H1 (cell line): ENCODE results near the gene ZNF83. TPM values are rescaled to one million over a fixed set of nuclear protein-coding genes. Genes with fewer than 3 reads are reported as not detected.

ENCODE experiments used
- CTCF ChIA-PET: fragments of 300-600 bp; sonication (Branson Sonifier 250); formaldehyde crosslinking; loops from one replicate; lab custom pipeline; 2021; ENCODE audit not compliant: partially characterized antibody; lab: Charles Lee
- POLR2A ChIA-PET: fragments of 300-600 bp; sonication (Branson Sonifier 250); formaldehyde crosslinking; loops from one replicate; lab custom pipeline; 2021; ENCODE audit warnings: inconsistent platforms; ENCODE audit not compliant: partially characterized antibody; lab: Charles Lee
- DNase-seq, 2 experiments: peaks; one replicate each; pipeline versions ENCODE4 v3.0.0 to v3.0.0-alpha.2; 2010 to 2022; ENCODE audit warnings: low spot score in 2 of 2, low read depth in 1 of 2, mixed read lengths in 1 of 2
- FAIRE-seq: peaks from 2 replicates; lab custom pipeline; 2011; peaks lifted over from hg19 to GRCh38; lab: Jason Lieb, UNC
- H2AFZ ChIP-seq: 2 replicates; pipeline ENCODE4 v1.8.1; 2012; ENCODE audit warnings: low read length, inconsistent platforms
- H2AK5ac ChIP-seq: 2 replicates; pipeline ENCODE4 v1.6.1; 2013; ENCODE audit warnings: low read depth, low read length
- H2BK120ac ChIP-seq: replicated peaks from 2 replicates; pipeline ENCODE3; 2013; ENCODE audit warnings: low read depth, low read length, inconsistent platforms
- H2BK12ac ChIP-seq: 2 replicates; pipeline ENCODE4 v1.6.1; 2013; ENCODE audit warnings: low read depth, low read length
- H2BK15ac ChIP-seq: 2 replicates; pipeline ENCODE4 v1.6.1; 2013; ENCODE audit warnings: low read length
- H2BK20ac ChIP-seq: 2 replicates; pipeline ENCODE4 v1.6.1; 2013; ENCODE audit warnings: low read length
- H2BK5ac ChIP-seq: 2 replicates; pipeline ENCODE4 v1.6.1; 2013; ENCODE audit warnings: low read depth, low read length
- H3K14ac ChIP-seq: 2 replicates; pipeline ENCODE4 v1.6.1; 2013; ENCODE audit warnings: inconsistent platforms; ENCODE audit not compliant: insufficient read length
- H3K18ac ChIP-seq: 2 replicates; pipeline ENCODE4 v1.6.1; 2013; ENCODE audit warnings: low read length; ENCODE audit errors: extremely low read depth
- H3K23ac ChIP-seq: 2 replicates; pipeline ENCODE4 v1.6.1; 2013; ENCODE audit warnings: inconsistent platforms; ENCODE audit not compliant: insufficient read length
- H3K23me2 ChIP-seq: 2 replicates; pipeline ENCODE4 v1.6.1; 2013; ENCODE audit warnings: low read depth, low read length
- H3K27ac ChIP-seq: 2 replicates; pipeline ENCODE4 v1.6.1; 2011; ENCODE audit warnings: low read depth, low read length, inconsistent platforms
- H3K27me3 ChIP-seq, 4 experiments: replicated peaks in 1 of 4; 1 replicate in 1 of 4; 2 replicates in 3 of 4; pipeline versions ENCODE4 v1.6.1 to v1.8.1; 2011 to 2013; ENCODE audit warnings: low read length in 3 of 4, mild to moderate bottlenecking in 3 of 4, inconsistent platforms in 2 of 4, mixed read lengths in 2 of 4, moderate library complexity in 1 of 4; ENCODE audit not compliant: control insufficient read depth in 3 of 4, insufficient read depth in 3 of 4; ENCODE audit errors: extremely low read depth in 1 of 4
- H3K36me3 ChIP-seq, 4 experiments: 2 replicates each; pipeline versions ENCODE4 v1.6.1 to v1.8.1; 2011 to 2013; ENCODE audit warnings: mild to moderate bottlenecking in 4 of 4, low read length in 3 of 4, moderate library complexity in 2 of 4, control low read depth in 1 of 4, inconsistent platforms in 1 of 4; ENCODE audit not compliant: insufficient read depth in 4 of 4, control insufficient read depth in 2 of 4
- H3K4ac ChIP-seq: replicated peaks from 2 replicates; pipeline ENCODE3; 2013; ENCODE audit warnings: low read length, low read depth, mixed read lengths, inconsistent platforms; ENCODE audit not compliant: insufficient read length
- H3K4me1 ChIP-seq, 4 experiments: replicated peaks in 1 of 4; 1 replicate in 1 of 4; 2 replicates in 3 of 4; pipeline versions ENCODE4 v1.6.1 to v1.8.1; 2011 to 2013; ENCODE audit warnings: low read length in 3 of 4, inconsistent platforms in 2 of 4, mixed read lengths in 1 of 4; ENCODE audit not compliant: insufficient read depth in 4 of 4, control insufficient read depth in 3 of 4
- H3K4me2 ChIP-seq, 2 experiments: 2 replicates each; pipeline versions ENCODE4 v1.6.1 to v1.8.1; 2011 to 2013; ENCODE audit warnings: low read depth in 2 of 2, low read length in 2 of 2, control low read depth in 1 of 2, inconsistent platforms in 1 of 2, mild to moderate bottlenecking in 1 of 2; ENCODE audit not compliant: insufficient read depth in 1 of 2
- H3K4me3 ChIP-seq, 4 experiments: fragments of 200-600, 300-600 bp in 1 of 4; sonication (generic), shearing (Covaris generic), sonication (Bioruptor Twin) in 1 of 4; 2 replicates each; pipeline versions ENCODE4 v1.5.1 to v1.8.1; 2011 to 2016; ENCODE audit warnings: low read length in 4 of 4, low read depth in 3 of 4, control low read depth in 2 of 4, inconsistent platforms in 2 of 4, mild to moderate bottlenecking in 2 of 4, mixed read lengths in 1 of 4, moderate library complexity in 1 of 4; ENCODE audit not compliant: insufficient read depth in 2 of 4; ENCODE audit errors: extremely low read depth in 1 of 4
- H3K56ac ChIP-seq: replicated peaks from 2 replicates; pipeline ENCODE3; 2013; ENCODE audit warnings: low read depth, mild to moderate bottlenecking, mixed read lengths, low read length, inconsistent platforms; ENCODE audit not compliant: insufficient read length
- H3K79me1 ChIP-seq: 2 replicates; pipeline ENCODE4 v1.6.1; 2013; ENCODE audit warnings: low read depth, low read length, control low read depth
- H3K79me2 ChIP-seq, 2 experiments: 2 replicates each; pipeline versions ENCODE4 v1.6.1 to v1.8.1; 2012 to 2013; ENCODE audit warnings: low read length in 2 of 2, mild to moderate bottlenecking in 2 of 2, inconsistent platforms in 1 of 2; ENCODE audit not compliant: insufficient read depth in 2 of 2, control insufficient read depth in 1 of 2
- H3K9ac ChIP-seq, 4 experiments: replicated peaks in 1 of 4; 1 replicate in 1 of 4; 2 replicates in 3 of 4; pipeline versions ENCODE4 v1.6.1 to v1.8.1; 2011 to 2013; ENCODE audit warnings: low read depth in 3 of 4, low read length in 3 of 4, control low read depth in 2 of 4, mild to moderate bottlenecking in 2 of 4, moderate library complexity in 2 of 4, inconsistent platforms in 1 of 4; ENCODE audit errors: extremely low read depth in 1 of 4
- H3K9me3 ChIP-seq, 2 experiments: 2 replicates each; pipeline versions ENCODE4 v1.6.1 to v1.8.1; 2012 to 2013; ENCODE audit warnings: mild to moderate bottlenecking in 2 of 2, moderate library complexity in 2 of 2, control low read depth in 1 of 2, inconsistent platforms in 1 of 2, low read depth in 1 of 2, low read length in 1 of 2, mixed read lengths in 1 of 2; ENCODE audit not compliant: insufficient read depth in 2 of 2
- H4K20me1 ChIP-seq, 2 experiments: replicated peaks in 1 of 2; 2 replicates each; pipeline versions ENCODE3 to v1.8.1; 2011 to 2013; ENCODE audit warnings: inconsistent platforms in 2 of 2, low read length in 2 of 2, mild to moderate bottlenecking in 1 of 2; ENCODE audit not compliant: insufficient read depth in 2 of 2, control insufficient read depth in 1 of 2
- H4K5ac ChIP-seq: 2 replicates; pipeline ENCODE4 v1.6.1; 2013; ENCODE audit warnings: low read length, low read depth, mixed read lengths, inconsistent platforms; ENCODE audit not compliant: insufficient read length
- H4K8ac ChIP-seq: 2 replicates; pipeline ENCODE4 v1.8.0; 2013; ENCODE audit warnings: mild to moderate bottlenecking, moderate library complexity, low read length, inconsistent platforms; ENCODE audit not compliant: insufficient read depth; ENCODE audit errors: extremely low read depth
- H4K91ac ChIP-seq: replicated peaks from 2 replicates; pipeline ENCODE3; 2013; ENCODE audit warnings: low read length, mixed read lengths, inconsistent platforms; ENCODE audit not compliant: insufficient read length
- BACH1 ChIP-seq: IDR thresholded peaks from 2 replicates; pipeline ENCODE4 v1.6.1; 2012; ENCODE audit warnings: low read length, improper control_type of control experiment
- BCL11A ChIP-seq, 2 experiments: IDR thresholded peaks; one replicate each; pipeline ENCODE4 v1.6.1; 2011; ENCODE audit warnings: low read depth in 2 of 2, low read length in 2 of 2, mild to moderate bottlenecking in 2 of 2
- CEBPB ChIP-seq: IDR thresholded peaks from 2 replicates; pipeline ENCODE4 v1.6.1; 2012; ENCODE audit warnings: low read depth, low read length
- CREB1 ChIP-seq: IDR thresholded peaks from 2 replicates; pipeline ENCODE4 v1.6.1; 2012; ENCODE audit warnings: inconsistent platforms
- FOSL1 ChIP-seq: IDR thresholded peaks from 2 replicates; pipeline ENCODE4 v1.6.1; 2011; ENCODE audit warnings: mild to moderate bottlenecking, low read depth, low read length, moderate library complexity; ENCODE audit not compliant: insufficient read depth
- JUN ChIP-seq: IDR thresholded peaks from 2 replicates; pipeline ENCODE4 v1.6.1; 2011; ENCODE audit warnings: low read depth, mild to moderate bottlenecking, improper control_type of control experiment, low read length
- KDM5A ChIP-seq: fragments of 200-600 bp; IDR thresholded peaks from 2 replicates; pipeline ENCODE4 v1.7.1; 2012; ENCODE audit warnings: mild to moderate bottlenecking, low read length, inconsistent platforms, mixed read lengths
- POLR2A ChIP-seq, 2 experiments: IDR thresholded peaks; 1 replicate in 1 of 2; 2 replicates in 1 of 2; pipeline ENCODE4 v1.6.1; 2011; ENCODE audit warnings: low read depth in 2 of 2, low read length in 2 of 2, mild to moderate bottlenecking in 2 of 2; ENCODE audit errors: control extremely low read depth in 1 of 2
- POLR2AphosphoS5 ChIP-seq: IDR thresholded peaks from 2 replicates; pipeline ENCODE4 v1.6.1; 2011; ENCODE audit warnings: low read depth, low read length
- RBBP5 ChIP-seq: IDR thresholded peaks from 2 replicates; pipeline ENCODE4 v1.7.1; 2012; ENCODE audit warnings: low read depth, mild to moderate bottlenecking, inconsistent platforms, low read length, moderate library complexity, borderline replicate concordance
- SP1 ChIP-seq: IDR thresholded peaks from 2 replicates; pipeline ENCODE4 v1.6.1; 2011; ENCODE audit warnings: low read depth, low read length
- SRF ChIP-seq: IDR thresholded peaks from 2 replicates; pipeline ENCODE4 v1.6.1; 2011; ENCODE audit warnings: mild to moderate bottlenecking, low read depth, low read length, moderate library complexity
- TBP ChIP-seq: IDR thresholded peaks from 2 replicates; pipeline ENCODE4 v1.6.1; 2011; ENCODE audit warnings: low read depth, low read length, improper control_type of control experiment
- ZNF274 ChIP-seq: IDR thresholded peaks from 2 replicates; pipeline ENCODE4 v1.7.0; 2012; ENCODE audit warnings: low read length, borderline replicate concordance; ENCODE audit errors: extremely low read depth
- WGBS, 2 experiments: shearing (Covaris generic) in 1 of 2; methylation state at CpG; one replicate each; pipeline versions ENCODE4 v1.1.6 to v1.1.7; 2013 to 2015; ENCODE audit warnings: low lambda C conversion rate in 2 of 2, mixed read lengths in 2 of 2, inconsistent platforms in 1 of 2, low coverage in 1 of 2, missing lambda C conversion rate in 1 of 2; ENCODE audit not compliant: insufficient replicate concordance in 2 of 2, insufficient coverage in 1 of 2, insufficient read length in 1 of 2; ENCODE audit errors: extremely low coverage in 1 of 2, missing lambda C conversion rate in 1 of 2; 5-methylcytosine and 5-hydroxymethylcytosine counted together
- polyA plus RNA-seq, 7 experiments: library from polyadenylated mRNA; depleted of rRNA in 3 of 7; stranded (reverse) in 5 of 7; unstranded in 2 of 7; fragments of >200 nt in 5 of 7; fragments of 200-250 nt in 2 of 7; gene quantifications; 1 replicate in 5 of 7; 2 replicates in 1 of 7; 4 replicates in 1 of 7; pipeline versions ENCODE4 v1.2.1 to v1.2.3, GENCODE V29; 2011 to 2013; ENCODE audit warnings: missing spikeins in 2 of 7, mixed read lengths in 2 of 7
- total RNA-seq: library from RNA; stranded (reverse); fragmentation: NEBNext Ultra II Directional; extraction: Animal tissue kit (Norgen Biotek cat#: 25700); gene quantifications from 2 replicates; pipeline ENCODE4 v1.2.1, GENCODE V29; 2021
- TF ChIP-seq, protein P1 (sequence below): IDR thresholded peaks from 2 replicates; pipeline ENCODE4 v1.6.1; 2011; ENCODE audit warnings: low read length, improper control_type of control experiment

Gene ZNF83
- total and polyA plus RNA-seq, 2 of the 8 experiments (the other 6 are each of a cell fraction or from before 2014, with no cell fraction given) = 13.2 to 19.4 TPM

DNA sequence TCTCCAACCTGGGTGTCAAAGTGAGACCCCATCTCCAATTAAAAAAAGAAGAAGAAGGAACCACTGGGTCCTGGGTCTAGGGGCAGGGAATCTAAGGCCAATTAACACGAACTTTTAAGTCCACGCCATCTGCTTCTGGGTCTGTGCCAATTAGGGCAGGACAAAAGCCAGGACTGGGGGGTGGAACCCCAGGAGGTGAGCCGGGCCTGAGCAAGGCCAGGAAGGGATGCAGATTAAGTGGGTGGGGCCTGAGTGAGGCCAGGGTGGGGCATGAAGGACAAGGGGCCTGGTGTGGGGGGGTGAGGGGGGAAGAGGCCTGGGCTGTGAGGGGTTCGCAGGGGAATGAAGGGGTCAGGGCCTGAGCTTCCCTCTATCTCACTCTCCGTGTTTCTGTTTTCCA lies 26.3 kb upstream of the ZNF83 start:
- FAIRE-seq (no peak), DNase-seq (no peak)
- no peaks in the 10 kb centered on the region for H3K79me1 ChIP-seq
- H4K8ac ChIP-seq = no peak overlapping the region
- no peak overlapping the region for H2BK12ac ChIP-seq
- H3K79me2 ChIP-seq = no peaks in the 10 kb centered on the region
- POLR2A ChIA-PET = interaction anchor here (0.5 kb wide), 1 partner anchor 44 kb away, joined by 3 read pairs; no protein-coding TSS in a partner anchor
- no peak overlapping the region for H2AFZ ChIP-seq
- no peaks in the 10 kb centered on the region for H3K36me3 ChIP-seq
- H3K56ac ChIP-seq = no peak overlapping the region
- TF ChIP-seq FOSL1 (no peak), SP1 (no peak), KDM5A (no peak), BACH1 (no peak), JUN (no peak), POLR2AphosphoS5 (no peak), BCL11A (IDR thresholded peaks at IDR 0.05; ENCODE audit: low read depth in 2 of 2, low read length in 2 of 2) (no peak), CREB1 (no peak), RBBP5 (no peak), CEBPB (no peak), POLR2A (IDR thresholded peaks at IDR 0.05; ENCODE audit: control extremely low read depth in 1 of 2, low read depth in 2 of 2, low read length in 2 of 2) (no peak), SRF (no peak), ZNF274 (no peak), TBP (no peak)
- TF ChIP-seq, protein P1, sequence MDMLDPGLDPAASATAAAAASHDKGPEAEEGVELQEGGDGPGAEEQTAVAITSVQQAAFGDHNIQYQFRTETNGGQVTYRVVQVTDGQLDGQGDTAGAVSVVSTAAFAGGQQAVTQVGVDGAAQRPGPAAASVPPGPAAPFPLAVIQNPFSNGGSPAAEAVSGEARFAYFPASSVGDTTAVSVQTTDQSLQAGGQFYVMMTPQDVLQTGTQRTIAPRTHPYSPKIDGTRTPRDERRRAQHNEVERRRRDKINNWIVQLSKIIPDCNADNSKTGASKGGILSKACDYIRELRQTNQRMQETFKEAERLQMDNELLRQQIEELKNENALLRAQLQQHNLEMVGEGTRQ = no peak
- CTCF ChIA-PET = interaction anchor here (0.6 to 1.0 kb wide), 3 partner anchors 51 to 1534 kb away, joined by 3 read pairs; no protein-coding TSS in a partner anchor
- H3K23me2 ChIP-seq = no peaks in the 10 kb centered on the region; the same call in 1 of the 2 replicates
- peak overlapping the region in 1 of 2 experiments; percentile 26; a peak in 1 of 4 replicates for H3K4me2 ChIP-seq
- no peak overlapping the region for H2BK15ac ChIP-seq
- no peak overlapping the region for H2AK5ac ChIP-seq
- H4K5ac ChIP-seq = peak overlapping the region; percentile 22
- peaks cover 0 to 12% (median 5%) of the 10 kb centered on the region in 4 experiments; a peak in 4 of 7 replicates for H3K4me1 ChIP-seq
- H2BK20ac ChIP-seq = no peak overlapping the region
- H3K27ac ChIP-seq = no peak overlapping the region
- no peaks in the 10 kb centered on the region for H3K9me3 ChIP-seq
- WGBS, 2 experiments = 63% methylated on average over 4 of the region's 5 CpGs; no CpG with 5 or more reads in 1 of the 2 experiments
- H2BK120ac ChIP-seq = no peak overlapping the region
- H3K23ac ChIP-seq = no peak overlapping the region
- no peak overlapping the region for H3K14ac ChIP-seq
- H4K20me1 ChIP-seq = peaks cover 0 to 2% of the 10 kb centered on the region in 2 experiments
- no peak overlapping the region for H3K9ac ChIP-seq
- no peak overlapping the region; the same call in 1 of the 2 replicates for H2BK5ac ChIP-seq
- H3K27me3 ChIP-seq = no peaks in the 10 kb centered on the region
- H3K4ac ChIP-seq = peak overlapping the region; percentile 49
- no peak overlapping the region for H3K4me3 ChIP-seq
- H4K91ac ChIP-seq = no peak overlapping the region
- H3K18ac ChIP-seq = no peak overlapping the region
